SK-N-SH (cell line): Measurements from ENCODE around the gene GSG1. TPM values are rescaled to one million over a fixed set of nuclear protein-coding genes. Genes with fewer than 3 reads are reported as not detected.

ENCODE experiments used
- CTCF ChIA-PET: fragments of 300-600, 350-600 bp; formaldehyde crosslinking; extraction: SDS; loops from one replicate; lab custom pipeline; 2021; lab: Yijun Ruan, JAX
- POLR2A ChIA-PET: fragments of 350-600 bp; sonication (Branson Sonifier 250); formaldehyde crosslinking; extraction: SDS; loops from one replicate; lab custom pipeline; 2020; ENCODE audit warnings: antibody characterized with exemption, inconsistent platforms; lab: Yijun Ruan, JAX
- DNase-seq: peaks from one replicate; pipeline ENCODE4 v3.0.0; 2012
- H2AFZ ChIP-seq: fragments of 200-600 bp; sonication (generic); 2 replicates; pipeline ENCODE4 v1.8.1; 2016; ENCODE audit warnings: antibody characterized with exemption, mild to moderate bottlenecking, low read depth
- H3F3A ChIP-seq: fragments of 200-600 bp; sonication (generic); replicated peaks from 2 replicates; pipeline ENCODE3; 2016; ENCODE audit warnings: antibody characterized with exemption, mild to moderate bottlenecking; ENCODE audit not compliant: insufficient read depth
- H3K27ac ChIP-seq, 2 experiments: fragments of 200-500 bp in 1 of 2; fragments of 200-600 bp in 1 of 2; sonication (Bioruptor generic) in 1 of 2; sonication (generic), shearing (Covaris generic) in 1 of 2; 2 replicates each; pipeline versions ENCODE4 v1.5.1 to v1.6.1; 2014 to 2016; ENCODE audit warnings: low read depth in 2 of 2, inconsistent platforms in 1 of 2, low read length in 1 of 2, mild to moderate bottlenecking in 1 of 2, mixed read lengths in 1 of 2
- H3K27me3 ChIP-seq: fragments of 200-600 bp; sonication (generic), shearing (Covaris generic); 2 replicates; pipeline ENCODE4 v1.6.1; 2016; ENCODE audit warnings: mixed run types; ENCODE audit not compliant: insufficient read depth
- H3K36me3 ChIP-seq, 2 experiments: fragments of 200-500 bp in 1 of 2; fragments of 200-600 bp in 1 of 2; sonication (Bioruptor generic) in 1 of 2; sonication (generic) in 1 of 2; replicated peaks in 1 of 2; 2 replicates each; pipeline versions ENCODE3 to v1.5.1; 2014 to 2016; ENCODE audit warnings: low read length in 1 of 2, mild to moderate bottlenecking in 1 of 2; ENCODE audit not compliant: insufficient read depth in 2 of 2, control insufficient read depth in 1 of 2
- H3K4me1 ChIP-seq, 2 experiments: fragments of 200-500 bp in 1 of 2; fragments of 200-600 bp in 1 of 2; sonication (Bioruptor generic) in 1 of 2; sonication (generic), shearing (Covaris generic) in 1 of 2; 2 replicates each; pipeline versions ENCODE4 v1.5.1 to v1.6.1; 2014 to 2016; ENCODE audit warnings: low read depth in 1 of 2, low read length in 1 of 2, mixed run types in 1 of 2; ENCODE audit not compliant: insufficient read depth in 2 of 2, control insufficient read depth in 1 of 2
- H3K4me2 ChIP-seq: fragments of 200-600 bp; sonication (generic), shearing (Covaris generic); 2 replicates; pipeline ENCODE4 v1.6.1; 2017; ENCODE audit warnings: mixed run types
- H3K4me3 ChIP-seq, 2 experiments: fragments of 200-500 bp in 1 of 2; fragments of 200-600 bp in 1 of 2; sonication (Bioruptor generic) in 1 of 2; sonication (generic), shearing (Covaris generic) in 1 of 2; 2 replicates each; pipeline versions ENCODE4 v1.5.1 to v1.8.1; 2014 to 2016; ENCODE audit warnings: low read depth in 2 of 2, inconsistent platforms in 1 of 2, low read length in 1 of 2, mild to moderate bottlenecking in 1 of 2, mixed read lengths in 1 of 2, moderate library complexity in 1 of 2
- H3K79me2 ChIP-seq: fragments of 200-600 bp; sonication (generic); 2 replicates; pipeline ENCODE4 v1.8.1; 2017; ENCODE audit warnings: mild to moderate bottlenecking; ENCODE audit not compliant: insufficient read depth
- H3K9ac ChIP-seq: fragments of 200-600 bp; sonication (generic); 2 replicates; pipeline ENCODE4 v1.6.1; 2017; ENCODE audit warnings: mixed run types
- H3K9me2 ChIP-seq: fragments of 200-600 bp; sonication (generic); 2 replicates; pipeline ENCODE4 v1.6.1; 2017; ENCODE audit warnings: mixed run types
- H3K9me3 ChIP-seq: fragments of 200-600 bp; sonication (generic); 2 replicates; pipeline ENCODE4 v1.6.1; 2017; ENCODE audit warnings: mixed run types, mild to moderate bottlenecking, moderate library complexity
- H4K20me1 ChIP-seq: fragments of 200-600 bp; sonication (generic); 2 replicates; pipeline ENCODE4 v1.6.1; 2017; ENCODE audit warnings: mild to moderate bottlenecking, mixed run types; ENCODE audit not compliant: insufficient read depth
- CHD2 ChIP-seq: fragments of 150-350 bp; IDR thresholded peaks from 2 replicates; pipeline ENCODE4 v1.6.1; 2018; ENCODE audit warnings: low read length; ENCODE audit not compliant: partially characterized antibody
- FOSL2 ChIP-seq: IDR thresholded peaks from 2 replicates; pipeline ENCODE4 v1.4.0; 2012; ENCODE audit warnings: low read depth, mild to moderate bottlenecking, moderate library complexity, borderline replicate concordance
- MXI1 ChIP-seq: IDR thresholded peaks from 2 replicates; pipeline ENCODE4 v1.6.1; 2012; ENCODE audit warnings: mild to moderate bottlenecking, low read depth, low read length, improper control_type of control experiment
- NRF1 ChIP-seq: IDR thresholded peaks from 2 replicates; pipeline ENCODE4 v1.6.1; 2012; ENCODE audit warnings: low read depth, mild to moderate bottlenecking, low read length
- RAD21 ChIP-seq: IDR thresholded peaks from 2 replicates; pipeline ENCODE4 v1.6.1; 2012; ENCODE audit warnings: mild to moderate bottlenecking, low read length
- RCOR1 ChIP-seq: fragments of 150-350 bp; IDR thresholded peaks from 2 replicates; pipeline ENCODE4 v1.6.1; 2017; ENCODE audit warnings: antibody characterized with exemption, low read length
- RXRA ChIP-seq: IDR thresholded peaks from 2 replicates; pipeline ENCODE4 v1.4.0; 2012; ENCODE audit warnings: low read depth, mild to moderate bottlenecking, borderline replicate concordance
- SIN3A ChIP-seq: IDR thresholded peaks from 2 replicates; pipeline ENCODE4 v1.6.1; 2012; ENCODE audit warnings: low read depth, mild to moderate bottlenecking, low read length, moderate library complexity, borderline replicate concordance
- WGBS: methylation state at CpG from one replicate; pipeline ENCODE4 v1.1.6; 2017; ENCODE audit warnings: low lambda C conversion rate; 5-methylcytosine and 5-hydroxymethylcytosine counted together
- polyA plus RNA-seq, 3 experiments: library from polyadenylated mRNA; depleted of rRNA; stranded (reverse); fragments of >200 nt; gene quantifications; 2 replicates each; pipeline ENCODE4 v1.2.3, GENCODE V29; 2012
- TF ChIP-seq, protein P1 (sequence below): IDR thresholded peaks from 2 replicates; pipeline ENCODE4 v1.6.1; 2012; ENCODE audit warnings: mild to moderate bottlenecking, low read depth, low read length, moderate library complexity
- TF ChIP-seq, protein P2 (sequence below): IDR thresholded peaks from 2 replicates; pipeline ENCODE4 v1.4.0; 2012; ENCODE audit warnings: low read depth, borderline replicate concordance
- TF ChIP-seq, protein P3 (sequence below): fragments of 150-350 bp; IDR thresholded peaks from 2 replicates; pipeline ENCODE4 v1.6.1; 2016; ENCODE audit warnings: mild to moderate bottlenecking, low read depth, low read length
- TF ChIP-seq, protein P4 (sequence below): fragments of 200-600 bp; sonication (generic); IDR thresholded peaks from 2 replicates; pipeline ENCODE4 v1.6.1; 2017; ENCODE audit warnings: antibody characterized with exemption, mild to moderate bottlenecking, moderate library complexity
- TF ChIP-seq, protein P5 (sequence below): IDR thresholded peaks from 2 replicates; pipeline ENCODE4; 2012

The GSG1 gene
- polyA plus RNA-seq, 1 of the 3 experiments (the other 2 are of a cell fraction), result 0.39 TPM

DNA sequence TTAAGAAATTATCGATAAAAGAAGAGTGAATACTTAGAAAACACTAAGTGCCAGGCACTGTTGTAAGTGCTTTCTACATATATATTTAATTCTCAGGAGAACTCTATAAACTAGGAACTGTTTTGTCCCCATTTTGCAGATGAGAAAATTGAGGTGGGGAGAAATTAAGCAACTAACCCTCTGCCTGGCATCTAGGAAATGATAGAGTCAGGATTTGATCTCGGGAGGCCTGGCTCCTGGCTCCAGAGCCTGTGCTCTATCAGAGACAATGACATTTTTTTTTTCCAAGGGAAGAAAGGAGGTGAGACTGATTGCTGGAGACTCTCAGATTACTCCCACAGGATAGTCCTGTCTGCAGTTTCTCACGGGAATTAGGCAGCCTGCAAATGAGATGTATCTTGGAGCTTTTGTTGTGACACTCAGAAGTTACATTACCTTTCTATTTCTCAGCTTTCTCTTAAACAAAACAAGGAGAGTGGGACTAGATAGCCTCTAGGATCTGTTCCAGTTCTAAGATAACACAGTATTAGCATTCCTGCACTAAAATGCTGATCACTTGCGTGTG, 60.7 kb downstream of the GSG1 start:
- H4K20me1 ChIP-seq, result no peaks in the 10 kb centered on the region
- ChIA-PET CTCF (no interaction called here), POLR2A (no interaction called here)
- no peak for TF ChIP-seq FOSL2
- TF ChIP-seq RCOR1, result no peak
- TF ChIP-seq RAD21, result no peak
- TF ChIP-seq SIN3A, result no peak
- TF ChIP-seq RXRA, result no peak
- TF ChIP-seq NRF1, result no peak
- TF ChIP-seq, protein P1, sequence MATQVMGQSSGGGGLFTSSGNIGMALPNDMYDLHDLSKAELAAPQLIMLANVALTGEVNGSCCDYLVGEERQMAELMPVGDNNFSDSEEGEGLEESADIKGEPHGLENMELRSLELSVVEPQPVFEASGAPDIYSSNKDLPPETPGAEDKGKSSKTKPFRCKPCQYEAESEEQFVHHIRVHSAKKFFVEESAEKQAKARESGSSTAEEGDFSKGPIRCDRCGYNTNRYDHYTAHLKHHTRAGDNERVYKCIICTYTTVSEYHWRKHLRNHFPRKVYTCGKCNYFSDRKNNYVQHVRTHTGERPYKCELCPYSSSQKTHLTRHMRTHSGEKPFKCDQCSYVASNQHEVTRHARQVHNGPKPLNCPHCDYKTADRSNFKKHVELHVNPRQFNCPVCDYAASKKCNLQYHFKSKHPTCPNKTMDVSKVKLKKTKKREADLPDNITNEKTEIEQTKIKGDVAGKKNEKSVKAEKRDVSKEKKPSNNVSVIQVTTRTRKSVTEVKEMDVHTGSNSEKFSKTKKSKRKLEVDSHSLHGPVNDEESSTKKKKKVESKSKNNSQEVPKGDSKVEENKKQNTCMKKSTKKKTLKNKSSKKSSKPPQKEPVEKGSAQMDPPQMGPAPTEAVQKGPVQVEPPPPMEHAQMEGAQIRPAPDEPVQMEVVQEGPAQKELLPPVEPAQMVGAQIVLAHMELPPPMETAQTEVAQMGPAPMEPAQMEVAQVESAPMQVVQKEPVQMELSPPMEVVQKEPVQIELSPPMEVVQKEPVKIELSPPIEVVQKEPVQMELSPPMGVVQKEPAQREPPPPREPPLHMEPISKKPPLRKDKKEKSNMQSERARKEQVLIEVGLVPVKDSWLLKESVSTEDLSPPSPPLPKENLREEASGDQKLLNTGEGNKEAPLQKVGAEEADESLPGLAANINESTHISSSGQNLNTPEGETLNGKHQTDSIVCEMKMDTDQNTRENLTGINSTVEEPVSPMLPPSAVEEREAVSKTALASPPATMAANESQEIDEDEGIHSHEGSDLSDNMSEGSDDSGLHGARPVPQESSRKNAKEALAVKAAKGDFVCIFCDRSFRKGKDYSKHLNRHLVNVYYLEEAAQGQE, result no peak
- TF ChIP-seq, protein P2, sequence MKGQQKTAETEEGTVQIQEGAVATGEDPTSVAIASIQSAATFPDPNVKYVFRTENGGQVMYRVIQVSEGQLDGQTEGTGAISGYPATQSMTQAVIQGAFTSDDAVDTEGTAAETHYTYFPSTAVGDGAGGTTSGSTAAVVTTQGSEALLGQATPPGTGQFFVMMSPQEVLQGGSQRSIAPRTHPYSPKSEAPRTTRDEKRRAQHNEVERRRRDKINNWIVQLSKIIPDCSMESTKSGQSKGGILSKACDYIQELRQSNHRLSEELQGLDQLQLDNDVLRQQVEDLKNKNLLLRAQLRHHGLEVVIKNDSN, result no peak
- no peaks in the 10 kb centered on the region for H3K27me3 ChIP-seq
- no peak for DNase-seq
- H2AFZ ChIP-seq, result no peak overlapping the region
- no peak overlapping the region for H3K4me3 ChIP-seq
- peaks cover 0 to 4% of the 10 kb centered on the region in 2 experiments; a peak in 2 of 4 replicates for H3K4me1 ChIP-seq
- H3K9me3 ChIP-seq, result no peaks in the 10 kb centered on the region
- no peaks in the 10 kb centered on the region for H3K9me2 ChIP-seq
- H3K9ac ChIP-seq, result no peak overlapping the region
- peaks cover 5% of the 10 kb centered on the region for H3F3A ChIP-seq
- no peaks in the 10 kb centered on the region for H3K79me2 ChIP-seq
- no peak overlapping the region for H3K4me2 ChIP-seq
- H3K36me3 ChIP-seq, result no peaks in the 10 kb centered on the region
- H3K27ac ChIP-seq, result no peak overlapping the region
- WGBS, result 72% methylated on average over 4 of the region's 4 CpGs

DNA sequence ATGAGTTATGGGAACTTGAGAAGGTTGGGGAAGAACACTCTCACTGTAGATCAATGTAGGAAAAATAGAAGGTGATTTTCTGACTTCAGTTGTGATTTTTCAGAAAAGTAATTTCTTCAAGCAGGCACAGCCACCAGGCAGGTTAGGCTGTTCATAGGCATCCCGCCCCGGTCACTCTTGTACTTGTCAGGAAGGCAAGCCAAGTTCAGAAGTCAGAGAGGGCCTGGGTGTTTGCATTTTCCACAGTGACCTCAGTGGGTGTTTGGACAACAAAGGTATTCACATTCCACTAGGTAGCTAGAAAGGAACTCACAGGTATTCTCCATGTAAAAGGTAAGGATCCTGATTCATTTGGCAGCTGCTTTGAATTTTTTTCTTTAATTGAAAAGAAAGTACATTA, 62.2 kb downstream of the GSG1 start:
- H2AFZ ChIP-seq, result no peak overlapping the region
- no peaks in the 10 kb centered on the region for H3K9me2 ChIP-seq
- H3F3A ChIP-seq, result peaks cover 5% of the 10 kb centered on the region
- H3K4me2 ChIP-seq, result no peak overlapping the region
- H3K9me3 ChIP-seq, result no peaks in the 10 kb centered on the region
- H3K4me1 ChIP-seq, result peaks cover 0 to 4% of the 10 kb centered on the region in 2 experiments; a peak in 2 of 4 replicates
- no peaks in the 10 kb centered on the region for H4K20me1 ChIP-seq
- no peaks in the 10 kb centered on the region for H3K79me2 ChIP-seq
- ChIA-PET CTCF (no interaction called here), POLR2A (no interaction called here)
- DNase-seq, result no peak
- no peaks in the 10 kb centered on the region for H3K27me3 ChIP-seq
- H3K4me3 ChIP-seq, result no peak overlapping the region
- WGBS, result 88% methylated on average over 2 of the region's 2 CpGs
- H3K27ac ChIP-seq, result no peak overlapping the region
- no peak overlapping the region for H3K9ac ChIP-seq
- H3K36me3 ChIP-seq, result no peaks in the 10 kb centered on the region
- TF ChIP-seq RXRA (no peak), CHD2 (no peak), MXI1 (no peak), RAD21 (no peak)
- TF ChIP-seq, protein P3, sequence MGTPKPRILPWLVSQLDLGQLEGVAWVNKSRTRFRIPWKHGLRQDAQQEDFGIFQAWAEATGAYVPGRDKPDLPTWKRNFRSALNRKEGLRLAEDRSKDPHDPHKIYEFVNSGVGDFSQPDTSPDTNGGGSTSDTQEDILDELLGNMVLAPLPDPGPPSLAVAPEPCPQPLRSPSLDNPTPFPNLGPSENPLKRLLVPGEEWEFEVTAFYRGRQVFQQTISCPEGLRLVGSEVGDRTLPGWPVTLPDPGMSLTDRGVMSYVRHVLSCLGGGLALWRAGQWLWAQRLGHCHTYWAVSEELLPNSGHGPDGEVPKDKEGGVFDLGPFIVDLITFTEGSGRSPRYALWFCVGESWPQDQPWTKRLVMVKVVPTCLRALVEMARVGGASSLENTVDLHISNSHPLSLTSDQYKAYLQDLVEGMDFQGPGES, result no peak
- TF ChIP-seq, protein P4, sequence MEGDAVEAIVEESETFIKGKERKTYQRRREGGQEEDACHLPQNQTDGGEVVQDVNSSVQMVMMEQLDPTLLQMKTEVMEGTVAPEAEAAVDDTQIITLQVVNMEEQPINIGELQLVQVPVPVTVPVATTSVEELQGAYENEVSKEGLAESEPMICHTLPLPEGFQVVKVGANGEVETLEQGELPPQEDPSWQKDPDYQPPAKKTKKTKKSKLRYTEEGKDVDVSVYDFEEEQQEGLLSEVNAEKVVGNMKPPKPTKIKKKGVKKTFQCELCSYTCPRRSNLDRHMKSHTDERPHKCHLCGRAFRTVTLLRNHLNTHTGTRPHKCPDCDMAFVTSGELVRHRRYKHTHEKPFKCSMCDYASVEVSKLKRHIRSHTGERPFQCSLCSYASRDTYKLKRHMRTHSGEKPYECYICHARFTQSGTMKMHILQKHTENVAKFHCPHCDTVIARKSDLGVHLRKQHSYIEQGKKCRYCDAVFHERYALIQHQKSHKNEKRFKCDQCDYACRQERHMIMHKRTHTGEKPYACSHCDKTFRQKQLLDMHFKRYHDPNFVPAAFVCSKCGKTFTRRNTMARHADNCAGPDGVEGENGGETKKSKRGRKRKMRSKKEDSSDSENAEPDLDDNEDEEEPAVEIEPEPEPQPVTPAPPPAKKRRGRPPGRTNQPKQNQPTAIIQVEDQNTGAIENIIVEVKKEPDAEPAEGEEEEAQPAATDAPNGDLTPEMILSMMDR, result no peak
- TF ChIP-seq, protein P1, result no peak
- TF ChIP-seq, protein P5, sequence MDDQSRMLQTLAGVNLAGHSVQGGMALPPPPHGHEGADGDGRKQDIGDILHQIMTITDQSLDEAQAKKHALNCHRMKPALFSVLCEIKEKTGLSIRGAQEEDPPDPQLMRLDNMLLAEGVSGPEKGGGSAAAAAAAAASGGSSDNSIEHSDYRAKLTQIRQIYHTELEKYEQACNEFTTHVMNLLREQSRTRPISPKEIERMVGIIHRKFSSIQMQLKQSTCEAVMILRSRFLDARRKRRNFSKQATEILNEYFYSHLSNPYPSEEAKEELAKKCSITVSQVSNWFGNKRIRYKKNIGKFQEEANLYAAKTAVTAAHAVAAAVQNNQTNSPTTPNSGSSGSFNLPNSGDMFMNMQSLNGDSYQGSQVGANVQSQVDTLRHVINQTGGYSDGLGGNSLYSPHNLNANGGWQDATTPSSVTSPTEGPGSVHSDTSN, result no peak
